Kidney epithelial cell (primary cell): Measurements from ENCODE around the gene SPEM3. TPM values are rescaled to one million over a fixed set of nuclear protein-coding genes. Genes with fewer than 3 reads are reported as not detected.

Experiments
- DNase-seq: peaks from one replicate; pipeline ENCODE4 v3.0.0-alpha.2; 2010; ENCODE audit warnings: low read depth
- H3K27me3 ChIP-seq: 2 replicates; pipeline ENCODE4 v1.6.0; 2011; ENCODE audit warnings: low read length; ENCODE audit not compliant: control insufficient read depth, insufficient read depth
- H3K36me3 ChIP-seq: 2 replicates; pipeline ENCODE4 v1.5.1; 2011; ENCODE audit warnings: low read length; ENCODE audit not compliant: control insufficient read depth, insufficient read depth
- H3K4me3 ChIP-seq: 2 replicates; pipeline ENCODE4 v1.5.1; 2011; ENCODE audit warnings: low read depth, mild to moderate bottlenecking, control low read depth, low read length
- CTCF ChIP-seq: IDR thresholded peaks from 2 replicates; pipeline ENCODE4 v1.5.1; 2011; ENCODE audit warnings: mild to moderate bottlenecking, moderate library complexity, low read length, control low read depth, inconsistent platforms; ENCODE audit not compliant: insufficient read depth, poor library complexity, severe bottlenecking
- total RNA-seq: library from RNA; depleted of rRNA; stranded (reverse); fragments of >200 nt; gene quantifications from 2 replicates; pipeline ENCODE4 v1.2.3, GENCODE V29; 2015

SPEM3 gene
- total RNA-seq, 1 donor from 2014 or later, result not detected

GRCh38 chr17:7421186-7421585, 7.5 kb upstream of the SPEM3 start:
- no peaks in the 10 kb centered on the region for H3K36me3 ChIP-seq
- no peak for TF ChIP-seq CTCF
- DNase-seq, result no peak
- H3K4me3 ChIP-seq, result no peak overlapping the region
- no peaks in the 10 kb centered on the region for H3K27me3 ChIP-seq

GRCh38 chr17:7423679-7424078, 5.0 kb upstream of the SPEM3 start:
- Histone ChIP-seq H3K4me3 (no peak overlapping the region), H3K36me3 (no peaks in the 10 kb centered on the region), H3K27me3 (no peaks in the 10 kb centered on the region)
- DNase-seq, result no peak
- TF ChIP-seq CTCF, result no peak

GRCh38 chr17:7425316-7425715, 3.3 kb upstream of the SPEM3 start, which contains the start of gene SPEM2:
SPEM2 (plus strand) TSS chr17:7425616; CDS start chr17:7425689, 73 bp downstream.
- H3K27me3 ChIP-seq, result no peaks in the 10 kb centered on the region
- no peak for TF ChIP-seq CTCF
- H3K36me3 ChIP-seq, result no peaks in the 10 kb centered on the region
- H3K4me3 ChIP-seq, result no peak within 1 kb of the TSS
- DNase-seq, result no peak

GRCh38 chr17:7425756-7426155, 2.9 kb upstream of the SPEM3 start:
- DNase-seq, result no peak
- no peak overlapping the region for H3K4me3 ChIP-seq
- TF ChIP-seq CTCF, result no peak
- no peaks in the 10 kb centered on the region for H3K36me3 ChIP-seq
- no peaks in the 10 kb centered on the region for H3K27me3 ChIP-seq

- Histone ChIP-seq H3K27me3 (no peaks in the 10 kb centered on the region), H3K36me3 (no peaks in the 10 kb centered on the region), H3K4me3 (no peak overlapping the region)
- no peak for DNase-seq
- TF ChIP-seq CTCF, result no peak
These were observed 2.3 kb upstream of the SPEM3 start for GRCh38 chr17:7426203-7426863.
